Right forelimb (tissue), 1 donor: Measurements from ENCODE around the gene CASP3.
"Not testable (repeated sequence)": the region's sequence is repeated elsewhere in the genome, so short reads cannot be mapped to it uniquely, and the experiment has no call there.

Experiments used
- DNase-seq: peaks from one replicate; pipeline ENCODE4 v3.0.0-alpha.2; 2018

Gene CASP3

DNA sequence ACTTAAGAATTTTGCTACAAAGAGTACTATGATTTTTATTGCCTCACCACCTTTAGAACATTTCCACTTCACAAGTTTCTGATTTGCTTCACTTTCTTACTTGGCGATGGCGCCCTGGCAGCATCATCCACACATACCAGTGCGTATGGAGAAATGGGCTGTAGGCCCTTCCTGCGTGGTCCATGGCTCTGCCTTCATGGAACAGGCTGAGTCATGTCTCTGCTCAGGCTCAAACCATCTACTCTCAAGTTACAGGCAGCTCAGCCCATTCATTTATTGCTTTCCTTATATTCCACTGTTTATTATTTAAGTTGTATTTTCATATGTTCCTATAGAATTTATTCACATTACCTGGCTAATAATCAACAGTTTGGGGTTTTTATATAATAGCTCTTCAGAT is 21.1 kb downstream of the CASP3 start:
- no peak for DNase-seq

DNA sequence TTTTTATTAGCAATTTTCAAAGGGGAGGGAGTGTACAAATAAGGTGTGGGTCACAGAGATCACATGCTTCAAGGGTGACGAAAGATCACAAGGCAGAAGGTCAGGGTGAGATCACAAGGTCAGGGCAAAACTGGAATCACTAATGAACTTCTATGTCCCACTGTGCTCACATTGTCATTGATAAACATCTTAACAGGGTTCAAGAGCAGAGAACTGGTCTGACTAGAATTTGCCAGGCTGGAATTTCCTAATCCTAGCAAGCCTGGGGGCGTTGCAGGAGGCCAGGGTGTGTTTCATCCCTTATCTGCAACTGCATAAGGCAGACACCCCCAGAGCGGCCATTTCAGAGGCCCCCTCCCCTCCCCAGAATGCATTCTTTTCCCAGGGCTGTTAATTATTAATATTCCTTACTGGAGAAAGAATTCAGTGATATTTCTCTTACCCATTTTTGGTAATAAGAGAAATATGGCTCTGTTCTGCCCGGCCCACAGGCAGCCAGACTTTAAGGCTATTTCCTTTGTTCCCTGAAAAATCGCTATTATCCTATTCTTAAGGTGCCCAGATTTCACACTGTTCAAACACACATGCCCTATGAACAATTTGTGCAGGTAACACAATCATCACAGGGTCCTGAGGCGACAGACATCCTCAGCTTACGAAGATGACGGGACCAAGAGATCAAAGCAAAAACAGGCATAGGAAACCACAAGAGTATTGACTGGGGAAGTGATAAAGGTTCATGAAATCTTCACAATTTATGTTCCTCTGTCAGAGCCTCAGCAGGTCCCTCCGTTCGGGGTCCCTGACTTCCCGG is 23.3 kb downstream of the CASP3 start:
- not testable (repeated sequence) for DNase-seq

DNA sequence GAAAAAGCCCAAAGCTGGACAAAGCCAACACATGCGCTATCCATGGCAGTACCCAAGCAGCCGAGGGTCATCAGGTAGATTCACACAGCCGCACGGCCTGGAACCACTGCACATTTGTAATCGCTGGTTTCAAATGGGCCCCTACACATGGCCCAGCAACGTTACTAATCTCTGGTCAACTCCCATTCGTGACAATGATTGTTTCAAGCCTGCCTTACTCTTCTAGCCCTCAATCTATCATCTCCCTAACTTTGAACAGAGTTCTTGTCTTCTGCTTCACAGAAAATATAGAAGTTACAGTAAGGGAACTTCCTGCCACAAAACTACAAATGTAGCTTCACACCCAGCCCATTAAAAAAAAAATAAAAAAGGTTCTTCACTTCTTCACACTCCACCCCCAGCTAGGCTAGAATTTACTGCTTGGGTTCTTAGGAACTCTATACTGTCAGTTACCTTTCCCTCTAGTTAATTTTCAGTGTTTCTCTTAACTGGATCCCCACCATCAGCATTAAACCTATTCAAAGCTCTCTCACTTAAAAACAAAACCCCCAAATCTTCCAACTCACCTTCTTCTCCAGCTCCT is 24.2 kb downstream of the CASP3 start:
- DNase-seq, result no peak

DNA sequence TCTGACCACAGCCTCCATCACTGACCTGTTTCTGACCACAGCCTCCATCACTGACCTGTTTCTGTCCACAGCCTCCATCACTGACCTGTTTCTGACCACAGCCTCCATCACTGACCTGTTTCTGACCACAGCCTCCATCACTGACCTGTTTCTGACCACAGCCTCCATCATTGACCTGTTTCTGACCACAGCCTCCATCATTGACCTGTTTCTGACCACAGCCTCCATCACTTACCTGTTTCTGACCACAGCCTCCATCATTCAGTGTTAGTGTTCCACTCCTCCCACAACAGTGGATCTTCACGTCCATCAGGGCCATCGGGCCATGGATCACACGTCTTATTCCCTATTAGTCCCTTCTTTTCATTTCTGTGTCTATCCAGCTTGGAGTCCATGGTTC is 24.7 kb downstream of the CASP3 start:
- DNase-seq, result not testable (repeated sequence)

DNA sequence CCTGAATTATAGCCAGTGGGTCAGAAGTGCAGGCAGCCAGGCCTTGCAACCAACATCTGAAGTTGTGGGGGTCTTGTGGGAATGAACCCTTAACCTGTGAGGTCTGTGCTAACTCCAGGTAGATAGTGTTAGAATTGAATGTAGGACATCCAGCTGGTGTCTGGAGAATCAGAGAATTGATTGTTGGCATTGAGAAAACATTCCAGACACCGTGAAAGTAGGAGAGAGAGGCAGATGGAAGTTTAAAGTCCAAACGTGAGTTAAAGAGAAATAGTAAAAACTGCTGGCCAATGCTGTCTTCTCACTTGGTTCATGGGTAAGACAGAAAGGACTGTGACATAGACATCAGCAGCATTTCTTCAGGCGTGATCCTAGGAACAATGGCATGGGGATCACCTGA is 27.7 kb downstream of the CASP3 start:
- no peak for DNase-seq

DNA sequence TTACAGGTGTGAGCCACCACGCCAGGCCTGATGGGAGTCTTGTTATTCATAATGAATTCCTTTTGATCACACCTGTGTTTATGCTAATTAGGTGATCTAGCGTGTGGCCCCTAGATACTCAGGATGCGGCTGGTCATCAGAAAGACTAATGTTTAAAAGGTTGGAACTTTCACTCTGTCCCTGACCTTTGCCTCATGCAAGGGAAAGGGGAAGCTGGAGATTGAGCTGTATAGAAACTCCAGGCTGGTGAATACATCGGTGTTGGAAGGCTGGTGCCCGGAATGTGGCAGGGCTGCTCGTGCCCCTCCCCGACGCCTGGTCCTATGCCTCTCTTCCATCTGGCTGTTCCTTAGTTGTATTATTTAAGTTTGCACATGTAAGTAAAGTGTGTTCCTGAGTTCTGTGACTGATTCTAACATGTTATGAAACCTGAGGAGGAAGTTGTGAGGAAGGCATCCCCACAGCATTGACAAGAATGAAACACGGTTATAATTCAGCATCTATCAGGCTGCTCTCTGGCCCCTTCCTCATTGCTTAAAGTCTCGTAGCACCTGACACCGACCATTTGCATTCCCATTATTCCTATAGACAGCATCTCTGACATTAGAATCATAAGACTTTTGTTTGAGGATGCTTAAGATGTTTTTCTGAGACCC is 28.9 kb downstream of the CASP3 start:
- no peak for DNase-seq

DNA sequence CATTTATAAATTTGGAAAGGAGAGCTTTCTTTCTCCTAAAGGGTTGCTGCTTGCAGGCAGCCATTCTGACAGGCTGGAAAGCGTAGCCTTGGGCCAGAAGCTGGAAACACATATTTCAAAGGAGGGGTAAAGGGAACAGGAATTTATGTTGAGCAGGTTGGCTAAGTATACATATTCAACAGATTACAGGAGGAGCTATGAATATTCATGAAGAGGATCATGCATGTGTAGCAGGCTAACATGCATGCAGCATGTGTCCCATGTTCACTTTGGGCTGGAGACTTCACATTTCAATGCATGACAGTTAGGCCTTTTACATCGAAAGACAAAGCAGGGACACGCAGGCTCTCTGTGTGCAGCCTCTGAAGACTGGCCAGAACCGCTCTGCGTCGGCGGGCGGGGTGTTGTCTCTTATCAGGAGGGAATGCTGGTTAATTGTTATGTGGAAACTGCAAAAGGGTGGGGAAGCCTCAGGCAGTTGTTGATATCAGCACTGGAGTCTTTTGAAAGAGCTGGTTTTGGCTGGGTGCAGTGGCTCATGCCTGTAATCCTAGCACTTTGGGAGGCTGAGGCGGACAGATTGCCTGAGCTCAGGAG is 31.5 kb downstream of the CASP3 start:
- no peak for DNase-seq

DNA sequence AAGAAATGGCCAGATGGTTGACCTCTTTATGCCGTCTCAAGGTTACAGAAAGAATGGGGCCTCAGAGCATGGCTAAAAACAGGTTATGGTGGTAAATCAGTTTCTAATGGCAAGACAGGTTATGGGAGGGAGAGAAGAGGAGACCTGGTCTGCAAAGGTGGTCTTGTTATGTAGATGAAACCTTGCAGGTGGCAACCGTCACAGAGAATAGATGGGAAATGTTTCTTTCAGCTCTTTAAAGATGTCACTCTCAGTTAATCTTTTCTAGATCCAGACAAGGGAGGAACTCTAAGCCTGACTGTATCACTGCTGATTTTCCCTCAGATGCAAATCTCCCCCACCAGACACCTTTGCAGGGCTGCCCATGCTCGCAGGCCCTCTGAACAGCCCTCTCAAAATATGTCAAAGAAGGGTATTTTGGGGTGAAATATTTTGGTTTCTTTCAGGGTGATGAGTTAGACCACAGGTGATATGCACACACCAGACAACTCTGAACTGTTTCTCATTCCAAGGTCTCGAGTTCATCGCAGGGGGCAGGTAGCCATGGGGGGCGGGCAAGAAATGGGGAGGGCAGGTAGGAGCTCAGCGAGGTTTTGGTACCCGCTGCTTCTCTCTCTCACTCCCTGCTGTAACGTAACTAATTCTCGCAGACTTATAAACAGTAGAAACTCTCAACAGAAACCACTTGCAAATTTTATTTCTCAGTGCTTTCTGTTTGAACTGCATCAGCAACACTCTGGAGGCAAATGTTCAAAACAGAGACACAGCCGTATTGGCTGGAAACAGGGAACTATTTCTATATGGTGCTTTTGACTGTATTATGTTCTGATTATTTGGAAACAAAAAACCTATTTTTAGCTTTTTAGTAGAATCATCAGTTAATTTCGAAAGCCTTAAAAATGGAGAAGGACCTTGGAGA is 32.4 kb downstream of the CASP3 start:
- no peak for DNase-seq

DNA sequence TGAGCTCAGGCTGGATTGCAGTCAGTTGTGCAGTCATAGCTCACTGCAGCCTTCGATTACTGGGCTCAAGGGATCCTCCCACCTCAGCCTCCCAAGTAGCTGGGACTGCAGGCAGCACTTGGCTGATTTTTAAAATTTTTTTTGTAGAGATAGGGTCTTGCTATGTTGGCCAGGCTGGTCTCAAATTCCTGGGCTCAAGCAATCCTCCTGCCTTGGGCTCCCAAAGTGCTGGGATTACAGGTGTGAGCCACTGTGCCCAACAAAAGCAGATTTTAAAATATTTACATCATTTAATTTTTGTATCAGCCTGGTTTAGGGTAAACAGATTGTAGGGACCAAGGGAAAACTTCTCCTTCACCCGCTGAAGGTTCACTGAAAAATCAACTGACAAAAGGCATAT is 33.1 kb downstream of the CASP3 start:
- not testable (repeated sequence) for DNase-seq

DNA sequence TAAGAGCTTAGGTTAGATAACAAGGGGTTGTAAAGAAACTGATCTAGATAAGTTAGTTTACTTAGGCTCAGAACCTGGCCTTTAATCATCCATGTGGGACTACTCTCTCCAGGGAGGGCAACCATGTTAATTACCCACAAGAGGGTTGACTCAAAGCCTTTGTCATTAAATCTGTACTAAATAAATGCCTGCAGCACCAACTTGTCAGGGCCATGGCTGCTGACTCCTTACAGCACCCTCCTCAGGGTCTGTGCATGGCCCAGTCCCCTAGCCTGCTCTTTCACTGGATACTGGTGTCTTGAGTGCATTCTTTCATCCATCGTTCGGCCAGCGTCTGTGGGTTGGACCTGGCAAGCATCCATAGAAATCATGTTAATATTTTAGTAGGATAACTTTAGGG is 34.7 kb downstream of the CASP3 start:
- DNase-seq, result no peak

DNA sequence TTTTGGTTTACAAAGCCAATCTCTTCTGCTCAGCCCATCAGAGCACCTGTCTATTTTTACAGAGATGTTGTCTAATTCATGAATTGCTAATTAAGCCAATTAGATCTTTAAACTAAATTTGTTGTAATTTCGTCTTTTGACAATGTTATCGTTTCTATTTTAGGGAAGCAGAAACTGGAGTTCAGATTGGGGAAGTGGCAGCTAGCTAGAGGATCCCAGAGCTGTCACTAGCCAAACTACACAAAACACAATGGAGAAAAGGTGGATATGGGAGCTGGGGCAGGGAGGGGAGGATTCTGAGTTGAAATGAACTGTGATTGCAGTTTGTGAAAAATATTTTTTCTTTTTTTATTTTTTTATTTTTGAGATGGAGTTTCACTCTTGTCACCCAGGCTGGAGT is 35.8 kb downstream of the CASP3 start:
- no peak for DNase-seq

DNA sequence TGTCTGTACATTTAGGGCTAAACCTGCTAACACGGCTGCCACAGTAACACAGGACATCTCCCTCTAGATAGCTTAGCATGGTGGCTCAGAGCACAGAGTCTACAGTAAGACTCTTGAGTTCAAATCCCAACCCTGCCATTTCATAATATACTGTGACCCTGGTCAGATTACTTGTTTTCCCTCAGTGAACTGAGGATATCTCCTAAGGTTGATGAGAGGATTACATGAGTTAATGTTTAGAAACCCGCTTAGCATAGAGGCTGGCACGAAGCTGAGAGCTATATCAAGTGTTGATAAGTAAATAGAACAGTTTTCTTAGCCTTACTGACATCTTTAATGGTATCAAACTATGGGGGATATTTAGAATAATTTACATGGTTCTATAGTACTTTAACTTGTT is 37.2 kb downstream of the CASP3 start:
- no peak for DNase-seq

DNA sequence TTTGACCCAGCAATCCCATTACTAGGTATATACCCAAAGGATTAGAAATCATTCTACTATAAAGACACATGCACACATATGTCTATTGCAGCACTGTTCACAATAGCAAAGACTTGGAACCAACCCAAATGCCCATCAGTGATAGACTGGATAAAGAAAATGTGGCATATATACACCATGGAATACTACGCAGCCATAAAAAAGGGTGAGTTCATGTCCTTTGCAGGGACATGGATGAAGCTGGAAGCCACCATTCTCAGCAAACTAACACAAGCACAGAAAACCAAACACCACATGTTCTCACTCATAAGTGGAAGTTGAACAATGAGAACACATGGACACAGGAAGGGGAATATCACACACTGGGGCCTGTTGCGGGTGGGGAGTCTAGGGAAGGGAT is 41.8 kb downstream of the CASP3 start:
- not testable (repeated sequence) for DNase-seq

DNA sequence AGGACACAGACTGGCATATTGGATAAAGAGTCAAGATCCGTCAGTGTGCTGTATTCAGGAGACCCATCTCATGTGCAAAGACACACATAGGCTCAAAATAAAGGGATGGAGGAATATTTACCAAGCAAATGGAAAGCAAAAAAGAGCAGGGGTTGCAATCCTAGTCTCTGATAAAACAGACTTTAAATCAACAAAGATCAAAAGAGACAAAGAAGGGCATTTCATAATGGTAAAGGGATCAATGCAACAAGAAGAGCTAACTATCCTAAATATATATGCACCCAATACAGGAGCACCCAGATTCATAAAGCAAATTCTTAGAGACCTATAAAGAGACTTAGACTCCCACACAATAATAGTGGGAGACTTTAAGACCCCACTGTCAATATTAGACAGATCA is 46.4 kb downstream of the CASP3 start:
- DNase-seq, result not testable (repeated sequence)

DNA sequence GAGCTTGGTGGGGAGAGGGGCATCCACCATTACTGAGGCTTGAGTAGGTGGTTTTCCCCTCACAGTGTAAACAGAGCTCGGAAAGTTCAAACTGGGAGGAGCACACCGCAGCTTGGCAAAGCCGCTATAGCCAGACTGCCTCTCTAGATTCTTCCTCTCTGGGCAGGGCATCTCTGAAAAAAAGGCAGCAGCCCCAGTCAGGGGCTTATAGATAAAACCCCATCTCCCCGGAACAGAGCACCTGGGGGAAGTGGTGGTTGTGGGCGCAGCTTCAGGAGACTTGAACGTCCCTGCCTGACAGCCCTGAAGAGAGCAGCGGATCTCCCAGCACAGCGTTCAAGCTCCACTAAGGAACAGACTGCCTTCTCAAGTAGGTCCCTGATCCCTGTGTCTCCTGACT is 48.3 kb downstream of the CASP3 start:
- not testable (repeated sequence) for DNase-seq

DNA sequence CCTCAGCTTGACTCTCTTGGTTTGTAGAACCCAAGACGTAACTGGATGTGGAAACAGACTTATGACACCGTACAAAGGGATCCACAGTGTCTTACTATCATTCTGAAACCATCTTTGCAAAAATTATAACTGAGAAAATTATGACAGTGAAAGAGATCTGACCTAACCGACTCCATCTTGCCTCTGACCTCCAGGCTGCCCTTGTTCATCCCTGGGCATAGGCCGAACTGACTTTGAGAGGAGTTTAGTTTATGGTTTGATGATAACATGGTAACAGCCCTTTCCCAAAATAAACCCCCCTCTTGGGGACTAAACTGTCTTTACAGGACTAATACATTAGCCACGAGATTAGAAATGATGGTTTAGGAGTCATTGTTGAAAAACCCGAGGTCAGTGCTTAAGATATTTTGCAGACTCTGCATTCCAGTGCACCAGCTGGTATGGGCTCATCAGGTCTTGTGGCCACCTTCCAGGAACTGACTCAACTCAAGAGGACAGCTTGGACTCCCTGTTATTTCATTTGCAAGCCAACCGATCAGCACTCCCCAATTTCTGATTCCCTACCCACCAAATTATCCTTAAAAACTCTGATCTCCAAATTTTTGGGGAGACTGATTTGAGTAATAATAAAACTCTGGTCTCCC is 49.6 kb downstream of the CASP3 start:
- no peak for DNase-seq

DNA sequence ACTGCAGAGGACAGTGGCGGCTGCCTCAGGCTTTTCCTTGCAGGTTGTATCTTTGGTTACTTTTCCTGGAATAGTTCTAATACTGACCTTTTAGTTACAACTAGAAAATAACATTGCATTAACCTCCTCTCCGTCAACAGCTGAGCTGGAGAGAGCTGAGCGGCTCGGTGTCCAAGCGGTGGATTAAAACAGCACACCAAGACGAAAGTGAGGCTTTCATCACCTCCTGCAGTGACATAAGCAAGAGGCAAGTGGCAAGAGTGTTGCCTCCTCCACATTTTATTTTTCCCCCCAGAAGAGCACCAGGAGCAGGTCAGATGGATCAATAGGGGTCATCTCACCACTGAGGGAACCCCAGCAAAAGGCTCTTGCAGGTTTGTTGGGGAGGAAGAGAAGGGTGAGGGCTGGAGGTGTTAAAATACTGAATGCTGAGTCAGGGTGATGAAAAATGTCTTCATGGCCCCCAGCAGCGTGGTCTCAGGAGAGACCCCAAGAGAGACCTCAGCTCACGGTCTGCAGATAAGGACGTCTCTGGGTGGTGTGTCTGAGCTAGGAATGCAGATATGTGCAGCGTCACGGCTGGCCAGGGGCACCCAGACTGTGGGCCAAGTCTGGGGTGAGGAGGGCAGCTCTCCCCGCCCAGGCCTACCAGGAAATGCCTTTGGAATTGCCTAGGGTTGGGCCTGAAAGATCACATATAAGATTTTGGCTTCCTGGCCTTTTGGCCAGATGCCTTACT is 50.3 kb downstream of the CASP3 start:
- DNase-seq, result no peak

DNA sequence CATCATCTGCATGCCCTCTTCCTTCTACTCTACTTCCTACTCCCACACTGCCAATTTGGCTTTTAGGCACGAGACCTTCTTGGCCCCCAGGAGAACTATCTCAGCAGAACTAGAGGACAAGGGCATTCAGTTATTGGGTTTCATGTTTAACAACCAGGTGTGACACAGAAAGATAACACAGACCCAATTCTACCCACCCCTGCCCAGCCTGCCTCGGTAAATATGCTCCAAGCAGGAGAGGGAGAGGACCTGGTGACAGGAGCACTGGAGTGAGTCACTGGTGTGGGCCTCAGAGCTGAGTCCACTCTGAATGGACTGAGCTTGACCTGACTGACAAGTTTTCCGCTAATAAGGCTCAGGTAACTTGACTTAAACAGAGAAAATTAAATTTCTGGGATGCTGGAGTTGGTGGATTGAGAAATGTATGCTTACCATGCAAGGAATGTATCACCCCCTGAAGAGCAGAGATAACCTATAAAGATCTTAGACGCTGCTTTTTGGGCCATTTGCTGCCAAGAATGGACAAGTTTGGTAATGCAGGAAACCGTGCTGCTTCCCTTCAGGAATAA is 52.5 kb downstream of the CASP3 start:
- no peak for DNase-seq

DNA sequence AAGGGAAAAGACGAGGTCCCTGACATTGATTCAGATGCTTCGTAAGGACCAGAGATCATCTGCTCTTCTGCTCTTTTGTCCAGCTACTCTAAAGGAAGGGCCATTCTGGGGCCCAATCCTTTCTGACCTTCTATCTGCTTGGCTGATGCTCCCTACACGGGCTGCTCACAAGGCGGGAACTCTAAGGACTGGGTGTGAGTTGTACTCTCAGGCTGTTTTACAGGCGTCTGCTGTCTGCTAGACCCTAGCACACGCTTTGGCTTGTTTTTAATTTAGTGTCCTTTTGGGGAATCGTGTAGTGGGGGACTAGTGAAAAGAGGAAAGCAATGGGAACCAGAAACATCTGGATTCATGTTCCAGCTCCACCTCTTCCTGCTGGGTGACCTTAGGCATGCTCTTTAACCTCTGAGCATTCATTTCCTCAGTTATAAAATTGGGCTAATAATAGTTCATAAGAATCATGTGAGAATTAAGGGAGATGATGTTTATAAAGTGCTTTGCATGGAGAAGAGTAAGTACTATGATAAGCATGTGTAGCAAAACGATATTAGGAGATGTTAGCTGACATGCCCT is 53.1 kb downstream of the CASP3 start:
- DNase-seq, result no peak

DNA sequence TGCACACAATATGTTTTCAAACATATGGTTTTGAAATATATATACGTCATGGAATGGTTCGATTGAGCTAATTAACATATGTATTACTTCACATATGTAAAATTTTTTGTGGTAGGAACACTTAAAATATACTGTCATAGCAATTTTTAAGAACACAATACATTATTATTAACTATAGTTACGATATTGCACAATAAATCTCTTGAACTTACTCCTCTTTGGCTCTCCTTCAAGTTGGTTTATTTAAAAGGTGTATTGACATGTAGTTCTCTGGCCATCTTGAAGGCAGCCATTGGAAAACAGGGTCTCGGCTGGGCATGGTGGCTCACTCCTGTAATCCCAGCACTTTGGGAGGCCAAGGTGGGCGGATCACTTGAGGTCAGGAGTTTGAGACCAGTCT is 53.8 kb downstream of the CASP3 start:
- no peak for DNase-seq

DNA sequence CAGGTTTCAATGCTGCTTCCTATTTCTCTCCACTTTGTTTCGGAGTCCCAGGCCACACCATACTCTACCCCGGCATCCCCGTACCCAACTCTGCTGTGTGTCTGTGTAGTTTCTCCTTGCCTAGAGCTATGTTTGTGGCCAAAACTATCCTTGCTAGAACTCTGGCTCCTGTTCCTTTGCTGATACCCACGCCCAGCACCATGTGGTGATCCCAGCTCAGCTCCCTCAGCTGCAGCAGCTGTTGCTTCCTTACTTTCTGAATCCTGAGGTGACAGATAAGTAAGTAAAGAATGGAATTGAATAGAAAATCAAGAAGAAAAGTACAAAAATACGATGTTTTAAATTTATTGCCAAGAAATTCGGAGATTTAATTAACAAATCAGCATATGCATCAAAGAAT is 55.8 kb downstream of the CASP3 start:
- no peak for DNase-seq
